B cell (primary cell): Measurements from ENCODE around the gene ZNRF4.

ENCODE experiments used
- CTCF ChIP-seq: fragments of 200-600 bp; IDR thresholded peaks from one replicate; pipeline ENCODE4 v1.8.0; 2022; ENCODE audit warnings: antibody characterized with exemption, mild to moderate bottlenecking
- EZH2 ChIP-seq: IDR thresholded peaks from 2 replicates; pipeline ENCODE4 v1.6.1; 2012; ENCODE audit warnings: borderline replicate concordance, low read depth, mild to moderate bottlenecking, moderate library complexity, low read length; ENCODE audit not compliant: insufficient read depth, poor library complexity, severe bottlenecking

GRCh38 chr19:5491565-5491964 is 36.3 kb downstream of the ZNRF4 start:
- TF ChIP-seq CTCF: no peak
- TF ChIP-seq EZH2: no peak
